Measurements from ENCODE around the gene MRPL38.

- no peak for TF ChIP-seq ZSCAN30 (tag by site-specific recombination; IDR thresholded peaks at IDR 0.05)
- TF ChIP-seq CTCF (tag by site-specific recombination; IDR thresholded peaks at IDR 0.05), result no peak
- TF ChIP-seq ZNF580 (tag by site-specific recombination; IDR thresholded peaks at IDR 0.05), result no peak
Observed at GRCh38 chr17:75926456-75926855, 21.8 kb upstream of the MRPL38 start.
